ENCODE measurements around the gene KCNA4.
"Not testable (repeated sequence)": the region's sequence is repeated elsewhere in the genome, so short reads cannot be mapped to it uniquely, and the experiment has no call there.

KCNA4 gene

GRCh38 chr11:30016588-30017363 lies at the start of gene KCNA4:
TSS of gene KCNA4 (minus strand) at chr11:30017030. CDS start at chr11:30012678, 4,352 bp downstream.
- DNase-seq (ENCODE audit: low read depth, low spot score), result no peak

DNA sequence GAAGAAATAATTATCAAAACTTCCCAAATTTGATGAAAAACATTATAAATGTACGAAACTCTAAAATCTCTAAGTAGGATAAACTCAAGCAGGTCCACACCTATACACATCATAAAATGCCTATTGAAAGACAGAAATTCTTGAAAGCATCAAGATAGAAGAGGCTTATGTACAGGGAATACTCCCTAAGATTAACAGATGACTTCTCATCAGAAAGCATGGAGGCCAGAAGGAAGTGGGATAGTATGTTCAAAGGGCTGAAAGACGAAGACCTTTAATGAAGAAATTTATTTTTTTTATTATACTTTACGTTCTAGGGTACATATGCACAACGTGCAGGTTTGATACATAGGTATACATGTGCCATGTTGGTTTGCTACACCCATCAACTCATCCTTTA lies 45.3 kb upstream of the KCNA4 start:
- DNase-seq (ENCODE audit: low read depth, low spot score), result no peak

DNA sequence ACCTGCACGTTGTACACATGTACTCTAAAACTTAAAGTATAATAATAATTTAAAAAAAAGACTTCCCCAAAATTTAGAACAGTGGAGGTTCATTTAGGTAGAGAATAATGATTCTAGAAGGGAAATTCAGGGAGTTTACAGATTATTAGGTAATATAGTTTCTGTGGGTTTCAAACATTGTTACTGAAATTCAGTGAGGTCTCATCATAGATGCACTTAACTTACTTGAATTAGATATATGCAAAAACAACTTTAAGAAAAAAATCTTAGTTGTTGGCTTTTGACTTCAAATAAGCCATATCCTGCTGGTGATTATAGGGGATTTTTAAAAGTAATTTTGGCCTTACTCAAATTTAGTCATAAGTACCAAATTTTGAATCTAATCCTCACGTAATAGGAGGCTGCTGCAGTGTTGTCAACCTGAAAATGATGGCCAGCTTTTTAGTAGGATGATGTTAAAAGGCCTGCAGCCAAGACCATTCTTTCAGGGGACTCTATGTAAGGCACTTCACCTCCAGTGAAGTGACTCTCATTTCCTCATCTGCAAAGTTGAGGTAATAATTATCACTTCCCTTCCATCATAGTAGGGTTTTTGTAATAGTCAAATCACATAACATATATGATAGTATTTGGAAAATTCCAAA lies 42.5 kb upstream of the KCNA4 start:
- DNase-seq (ENCODE audit: low read depth, low spot score), result no peak

DNA sequence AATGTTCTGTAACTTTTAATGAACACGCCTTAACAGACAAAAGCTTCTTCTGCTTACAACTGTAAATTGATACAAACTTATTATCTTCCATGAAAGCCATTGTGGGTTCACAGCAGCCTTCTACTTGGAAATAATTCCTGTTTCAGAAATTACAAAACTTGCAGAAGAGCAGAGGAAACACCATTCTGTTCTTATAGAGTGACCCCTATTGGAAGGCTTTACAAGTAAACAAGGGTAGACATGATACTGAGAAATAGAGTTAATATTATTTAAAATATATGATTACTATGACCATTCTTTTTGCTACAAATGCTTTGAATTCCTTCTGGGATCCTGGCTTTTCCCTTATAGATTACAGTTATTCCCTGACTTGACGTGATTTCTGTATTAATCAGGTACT lies 32.4 kb upstream of the KCNA4 start:
- DNase-seq (ENCODE audit: low read depth, low spot score), result no peak

- DNase-seq (ENCODE audit: low read depth, low spot score), result no peak
Measured at GRCh38 chr11:30046578-30046945, 29.7 kb upstream of the KCNA4 start.

- no peak for DNase-seq (ENCODE audit: low read depth, low spot score)
Measured at GRCh38 chr11:30045921-30046577, 29.2 kb upstream of the KCNA4 start.

DNA sequence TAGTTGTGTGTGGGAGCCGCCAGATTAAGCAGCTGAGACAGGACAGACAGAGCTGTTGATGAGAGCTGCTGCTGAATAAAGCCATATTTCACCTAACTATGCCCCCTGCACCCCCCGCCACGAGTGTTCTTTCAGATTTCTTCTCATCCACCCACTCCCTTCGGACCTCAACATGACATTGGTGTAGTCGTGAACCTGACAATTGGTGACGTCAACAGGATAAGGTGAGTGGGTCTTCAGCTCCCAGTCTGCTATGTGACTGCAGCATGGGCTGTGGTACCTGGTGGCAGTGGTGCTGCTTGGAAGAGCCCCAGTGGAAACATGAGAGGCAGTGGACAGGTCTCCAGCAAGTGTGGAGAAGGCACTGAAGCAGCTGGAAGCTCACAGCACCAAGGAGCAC lies 28.3 kb upstream of the KCNA4 start:
- DNase-seq (ENCODE audit: low read depth, low spot score), result no peak

DNA sequence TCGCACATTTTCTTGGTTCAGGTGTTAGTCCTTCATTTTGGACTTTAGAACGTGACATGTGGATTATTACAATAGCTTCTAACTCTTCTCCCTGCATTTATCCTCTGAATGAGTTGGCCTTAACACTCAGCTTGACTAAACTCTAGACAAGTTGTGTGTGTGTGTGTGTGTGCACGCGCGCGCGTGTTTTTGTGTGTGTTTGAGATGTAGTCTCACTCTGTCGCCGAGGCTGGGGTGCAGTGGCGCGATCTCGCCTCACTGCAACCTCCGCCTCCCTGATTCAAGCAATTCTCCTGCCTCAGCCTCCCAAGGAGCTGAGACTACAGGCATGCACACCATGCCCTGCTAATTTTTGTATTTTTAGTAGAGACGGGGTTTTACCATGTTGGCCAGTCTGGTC lies 24.3 kb upstream of the KCNA4 start:
- no peak for DNase-seq (ENCODE audit: low read depth, low spot score)

- not testable (repeated sequence) for DNase-seq (ENCODE audit: low read depth, low spot score)
Measured at GRCh38 chr11:30034746-30035145, 17.9 kb upstream of the KCNA4 start.

DNA sequence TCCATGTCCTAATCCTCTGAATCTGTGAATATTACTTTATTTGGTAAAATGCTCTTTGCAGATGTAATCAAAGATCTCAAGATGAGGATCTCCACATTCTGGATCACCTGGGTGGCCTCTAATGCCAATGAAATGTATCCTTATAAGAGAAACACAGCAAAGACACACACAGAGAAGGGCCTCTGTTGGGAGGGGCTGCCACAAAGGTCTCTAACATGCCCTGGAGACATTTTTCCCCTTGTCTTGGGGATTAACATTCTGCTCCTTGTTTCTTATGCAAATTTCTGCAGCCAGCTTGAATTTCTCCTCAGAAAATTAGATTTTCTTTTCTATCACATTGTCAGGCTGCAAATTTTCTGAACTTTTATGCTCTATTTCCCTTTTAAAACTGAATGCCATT lies 17.3 kb upstream of the KCNA4 start:
- not testable (repeated sequence) for DNase-seq (ENCODE audit: low read depth, low spot score)

- no peak for DNase-seq (ENCODE audit: low read depth, low spot score)
Measured at GRCh38 chr11:30025396-30026139, 8.7 kb upstream of the KCNA4 start.

- no peak for DNase-seq (ENCODE audit: low read depth, low spot score)
Measured at GRCh38 chr11:30023074-30023473, 6.2 kb upstream of the KCNA4 start.

DNA sequence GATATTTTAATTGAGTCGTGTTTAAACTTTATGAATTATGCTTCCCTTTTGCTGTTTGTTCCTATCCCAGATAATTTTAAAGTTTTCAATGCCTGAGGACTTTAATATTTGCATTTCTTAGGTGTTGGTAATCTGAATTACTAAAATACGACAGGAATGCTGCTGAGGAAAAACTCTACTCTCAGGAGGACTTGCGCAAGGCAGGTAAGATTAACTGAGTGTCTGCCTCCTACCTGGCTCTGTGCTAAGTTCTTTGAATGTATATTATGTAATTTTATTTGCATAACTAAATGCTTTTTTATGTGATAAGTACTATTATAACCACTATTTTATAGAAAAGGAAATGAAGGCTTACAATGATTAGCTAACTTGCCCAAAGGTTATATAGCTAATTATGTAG lies 2.7 kb upstream of the KCNA4 start:
- no peak for DNase-seq (ENCODE audit: low read depth, low spot score)

GRCh38 chr11:30018495-30018894 lies 1.7 kb upstream of the KCNA4 start:
- no peak for DNase-seq (ENCODE audit: low read depth, low spot score)

DNA sequence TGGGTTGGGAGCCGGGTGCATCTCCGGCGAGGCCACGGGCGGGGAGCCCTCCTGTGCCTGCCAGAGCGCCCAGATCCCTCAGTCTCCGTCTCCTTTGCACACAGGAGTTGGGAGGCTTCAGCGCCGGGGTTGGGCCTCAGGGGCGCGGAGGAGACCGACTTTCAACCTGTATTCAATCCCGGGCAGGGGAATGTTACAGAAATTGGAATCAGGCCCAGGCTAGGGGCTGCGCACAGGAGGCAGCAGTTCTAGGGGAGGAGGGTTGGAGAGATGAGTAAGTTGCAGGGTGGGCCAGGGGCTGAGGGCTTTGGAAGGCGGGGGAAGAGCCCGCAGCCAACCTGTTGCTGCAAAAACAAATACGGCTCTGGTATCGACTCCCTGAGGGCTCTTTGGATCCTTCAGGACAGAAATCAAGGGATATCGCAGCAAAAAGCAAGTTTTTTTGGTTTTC lies 640 bp upstream of the KCNA4 start:
- DNase-seq (ENCODE audit: low read depth, low spot score), result no peak

GRCh38 chr11:30015725-30016412 lies 961 bp downstream of the KCNA4 start:
- no peak for DNase-seq (ENCODE audit: low read depth, low spot score)

DNA sequence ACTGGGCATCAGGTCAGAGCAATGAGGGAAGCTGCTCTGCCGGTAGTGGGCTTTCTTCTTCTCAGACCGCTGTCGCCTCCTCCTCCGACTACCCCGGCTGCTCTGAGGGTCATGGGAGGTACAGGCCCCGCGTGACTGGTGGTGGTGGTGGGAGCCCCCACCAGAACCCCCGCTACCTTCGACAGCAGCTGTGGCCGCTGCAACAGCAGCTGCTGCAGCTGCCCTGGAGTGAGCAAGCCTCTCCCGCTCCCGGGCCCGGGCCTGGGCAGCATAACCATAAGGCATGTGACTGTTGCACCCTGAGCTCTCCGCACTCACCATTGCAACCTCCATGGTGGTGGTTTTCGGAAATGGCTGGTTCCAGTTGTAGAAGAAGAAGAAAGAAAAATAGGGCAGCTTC lies 4.5 kb downstream of the KCNA4 start:
- DNase-seq (ENCODE audit: low read depth, low spot score), result no peak

DNA sequence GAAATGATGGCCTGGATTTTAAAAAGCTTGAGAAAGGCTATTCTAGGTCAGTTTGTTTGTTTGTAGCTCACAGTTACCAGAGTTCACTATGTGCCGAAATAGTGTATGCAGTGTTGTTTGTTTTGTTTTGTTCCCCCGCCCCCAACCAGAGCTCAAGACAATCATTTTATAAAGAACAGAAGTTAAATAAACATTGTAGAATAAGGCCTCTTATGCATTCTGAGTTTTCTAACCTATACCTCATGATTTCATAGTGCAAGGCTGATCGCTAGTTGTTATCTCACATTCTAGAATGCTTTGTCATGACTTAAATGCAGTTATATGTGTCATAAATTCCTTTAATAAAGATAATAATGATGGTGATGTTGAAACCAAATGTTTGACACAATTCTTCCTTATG lies 7.8 kb downstream of the KCNA4 start:
- no peak for DNase-seq (ENCODE audit: low read depth, low spot score)

DNA sequence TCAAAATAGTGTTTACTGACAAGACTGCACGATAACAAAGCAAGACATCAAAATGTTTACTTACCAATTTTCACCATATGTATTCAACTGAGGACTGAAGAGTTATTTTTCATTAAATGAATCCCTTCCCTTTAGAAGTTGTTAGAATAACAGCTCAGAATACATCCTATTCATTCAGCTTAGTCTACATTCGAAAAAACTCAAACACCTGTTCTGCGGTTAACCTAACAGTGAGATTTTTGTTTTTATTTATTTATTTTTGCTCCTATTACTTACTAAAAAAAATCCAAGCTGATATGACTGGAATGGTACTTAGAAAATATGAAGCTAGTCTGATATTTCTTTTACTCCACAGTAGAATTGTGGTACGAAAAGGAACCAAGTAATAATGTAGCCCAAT lies 10.0 kb downstream of the KCNA4 start:
- DNase-seq (ENCODE audit: low read depth, low spot score), result no peak

DNA sequence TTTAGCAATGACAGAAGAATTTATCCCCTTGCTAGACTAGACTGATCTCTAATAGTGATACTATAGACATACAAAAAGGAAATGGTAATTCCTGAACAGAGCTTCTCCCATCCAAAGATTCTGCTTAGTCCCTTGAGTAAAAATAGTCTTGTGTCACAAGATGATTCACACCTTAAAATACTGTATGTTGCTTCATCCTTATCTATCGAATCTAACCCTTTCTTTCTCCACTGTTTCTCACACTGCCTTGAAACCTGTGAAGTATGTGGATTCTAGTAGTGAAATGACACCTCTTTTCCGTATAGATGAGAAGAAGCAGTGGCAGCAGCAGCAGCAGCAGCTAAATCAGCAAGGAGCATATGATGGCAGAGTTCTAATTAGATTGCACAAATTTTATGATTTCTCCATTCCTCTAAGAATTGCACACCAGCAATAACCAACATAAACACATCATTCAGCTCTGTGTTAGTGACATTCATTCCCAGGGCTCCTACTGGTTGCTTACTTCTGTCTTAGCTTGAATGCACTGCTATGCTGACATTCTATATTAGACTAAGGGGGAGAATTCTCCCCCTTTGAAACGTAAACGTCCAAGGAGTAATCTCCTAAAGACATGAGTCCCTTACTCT lies 14.6 kb downstream of the KCNA4 start:
- DNase-seq (ENCODE audit: low read depth, low spot score), result no peak

Measured in activated CD4-positive, CD25-positive, alpha-beta regulatory T cell treated with anti-CD3 and anti-CD28 coated beads, Interleukin-2, amount 50 U/mL, for 16 hours (primary cell).